Astrocyte (in vitro differentiated cells and primary cell): ENCODE measurements around the gene TMEM132E. TPM values are rescaled to one million over a fixed set of nuclear protein-coding genes. Genes with fewer than 3 reads are reported as not detected.

ENCODE experiments used
- DNase-seq: peaks from one replicate; pipeline ENCODE4 v3.0.0-alpha.2; 2010; ENCODE audit warnings: low read depth
- FAIRE-seq: peaks from 2 replicates; lab custom pipeline; 2011; peaks lifted over from hg19 to GRCh38; lab: Jason Lieb, UNC
- H2AFZ ChIP-seq: 2 replicates; pipeline ENCODE4 v1.6.0; 2012; ENCODE audit warnings: low read depth, low read length, inconsistent platforms
- H3K27ac ChIP-seq: 2 replicates; pipeline ENCODE4 v1.5.1; 2011; ENCODE audit warnings: low read depth, low read length, inconsistent platforms
- H3K27me3 ChIP-seq: 2 replicates; pipeline ENCODE4 v1.6.0; 2011; ENCODE audit warnings: low read length, inconsistent platforms; ENCODE audit not compliant: insufficient read depth
- H3K36me3 ChIP-seq: 2 replicates; pipeline ENCODE4 v1.5.1; 2011; ENCODE audit warnings: low read length, inconsistent platforms; ENCODE audit not compliant: insufficient read depth
- H3K4me1 ChIP-seq: 2 replicates; pipeline ENCODE4 v1.5.1; 2011; ENCODE audit warnings: low read length, inconsistent platforms; ENCODE audit not compliant: insufficient read depth
- H3K4me2 ChIP-seq: 2 replicates; pipeline ENCODE4 v1.6.0; 2012; ENCODE audit warnings: low read length, inconsistent platforms
- H3K4me3 ChIP-seq: 2 replicates; pipeline ENCODE4 v1.5.1; 2011; ENCODE audit warnings: low read depth, mild to moderate bottlenecking, low read length, inconsistent platforms; ENCODE audit not compliant: insufficient read depth
- H3K79me2 ChIP-seq: 2 replicates; pipeline ENCODE4 v1.6.0; 2012; ENCODE audit warnings: mild to moderate bottlenecking, low read length, inconsistent platforms; ENCODE audit not compliant: insufficient read depth
- H3K9ac ChIP-seq: 2 replicates; pipeline ENCODE4 v1.6.0; 2012; ENCODE audit warnings: mild to moderate bottlenecking, low read length, inconsistent platforms
- H3K9me3 ChIP-seq: 2 replicates; pipeline ENCODE4 v1.5.1; 2012; ENCODE audit warnings: low read depth, mild to moderate bottlenecking, low read length, inconsistent platforms; ENCODE audit not compliant: insufficient read depth
- H4K20me1 ChIP-seq: 2 replicates; pipeline ENCODE4 v1.6.0; 2012; ENCODE audit warnings: low read length, inconsistent platforms; ENCODE audit not compliant: insufficient read depth
- H3K27ac Mint-ChIP-seq: one replicate; pipeline ENCODE4 v1.8.0; 2021; ENCODE audit warnings: mild to moderate bottlenecking, mixed read lengths; ENCODE audit not compliant: unreplicated experiment
- H3K27me3 Mint-ChIP-seq: one replicate; pipeline ENCODE4 v1.8.0; 2021; ENCODE audit warnings: low read depth, mixed read lengths; ENCODE audit not compliant: unreplicated experiment
- H3K36me3 Mint-ChIP-seq: one replicate; pipeline ENCODE4 v1.8.0; 2021; ENCODE audit warnings: low read depth, mixed read lengths; ENCODE audit not compliant: unreplicated experiment
- H3K4me1 Mint-ChIP-seq: one replicate; pipeline ENCODE4 v1.8.0; 2021; ENCODE audit warnings: low read depth, mixed read lengths; ENCODE audit not compliant: unreplicated experiment
- H3K4me3 Mint-ChIP-seq: one replicate; pipeline ENCODE4 v1.8.0; 2021; ENCODE audit warnings: mild to moderate bottlenecking, moderate library complexity, mixed read lengths; ENCODE audit not compliant: unreplicated experiment
- H3K9me3 Mint-ChIP-seq: one replicate; pipeline ENCODE4 v1.8.0; 2021; ENCODE audit warnings: mild to moderate bottlenecking, mixed read lengths; ENCODE audit not compliant: unreplicated experiment
- EZH2 ChIP-seq: IDR thresholded peaks from 2 replicates; pipeline ENCODE4 v1.6.1; 2012; ENCODE audit warnings: mild to moderate bottlenecking, low read length, inconsistent platforms; ENCODE audit not compliant: insufficient read depth
- total RNA-seq: library from RNA; stranded (reverse); gene quantifications from 2 replicates; pipeline ENCODE4 v1.2.1, GENCODE V29; 2021
- TF ChIP-seq, protein P1 (sequence below): IDR thresholded peaks from 2 replicates; pipeline ENCODE4 v1.5.1; 2011; ENCODE audit warnings: low read depth, mild to moderate bottlenecking, inconsistent platforms, low read length, moderate library complexity; ENCODE audit not compliant: insufficient read depth

The TMEM132E gene
- total RNA-seq, 1 donor from 2014 or later = 0.18 TPM

DNA sequence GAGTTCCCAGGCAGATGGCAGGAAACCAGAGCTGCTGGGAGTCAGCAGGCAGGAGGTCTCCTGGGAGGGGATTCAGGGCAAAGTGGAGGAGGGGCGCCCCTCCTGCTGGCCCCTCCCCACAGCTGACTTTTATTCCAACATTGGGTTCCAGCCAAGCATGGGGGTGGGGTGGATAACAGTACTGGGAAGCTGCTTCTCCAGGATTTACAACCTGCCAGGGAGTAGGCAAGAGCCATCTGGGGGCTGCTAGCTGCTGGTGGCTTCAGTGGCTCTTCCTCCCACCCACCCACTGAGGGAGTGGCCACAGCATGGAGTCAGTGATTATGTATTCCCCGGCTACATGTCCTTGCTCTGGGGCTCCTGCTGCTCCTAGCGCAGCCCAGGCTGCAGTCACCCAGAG, 36.8 kb downstream of the TMEM132E start:
- Histone ChIP-seq H3K4me1 (no peaks in the 10 kb centered on the region), H3K9me3 (no peaks in the 10 kb centered on the region), H3K79me2 (no peaks in the 10 kb centered on the region), H3K4me3 (no peak overlapping the region), H3K9ac (no peak overlapping the region), H2AFZ (no peak overlapping the region), H3K27me3 (peaks cover 2% of the 10 kb centered on the region), H4K20me1 (no peaks in the 10 kb centered on the region), H3K4me2 (no peak overlapping the region), H3K36me3 (no peaks in the 10 kb centered on the region), H3K27ac (no peak overlapping the region)
- Mint-ChIP-seq H3K36me3 (no peaks in the 10 kb centered on the region), H3K4me3 (no peak overlapping the region), H3K9me3 (no peaks in the 10 kb centered on the region), H3K27me3 (peaks cover 30% of the 10 kb centered on the region), H3K4me1 (peaks cover 13% of the 10 kb centered on the region), H3K27ac (peak overlapping the region; percentile 72)
- FAIRE-seq (no peak), DNase-seq (no peak)
- TF ChIP-seq, protein P1, sequence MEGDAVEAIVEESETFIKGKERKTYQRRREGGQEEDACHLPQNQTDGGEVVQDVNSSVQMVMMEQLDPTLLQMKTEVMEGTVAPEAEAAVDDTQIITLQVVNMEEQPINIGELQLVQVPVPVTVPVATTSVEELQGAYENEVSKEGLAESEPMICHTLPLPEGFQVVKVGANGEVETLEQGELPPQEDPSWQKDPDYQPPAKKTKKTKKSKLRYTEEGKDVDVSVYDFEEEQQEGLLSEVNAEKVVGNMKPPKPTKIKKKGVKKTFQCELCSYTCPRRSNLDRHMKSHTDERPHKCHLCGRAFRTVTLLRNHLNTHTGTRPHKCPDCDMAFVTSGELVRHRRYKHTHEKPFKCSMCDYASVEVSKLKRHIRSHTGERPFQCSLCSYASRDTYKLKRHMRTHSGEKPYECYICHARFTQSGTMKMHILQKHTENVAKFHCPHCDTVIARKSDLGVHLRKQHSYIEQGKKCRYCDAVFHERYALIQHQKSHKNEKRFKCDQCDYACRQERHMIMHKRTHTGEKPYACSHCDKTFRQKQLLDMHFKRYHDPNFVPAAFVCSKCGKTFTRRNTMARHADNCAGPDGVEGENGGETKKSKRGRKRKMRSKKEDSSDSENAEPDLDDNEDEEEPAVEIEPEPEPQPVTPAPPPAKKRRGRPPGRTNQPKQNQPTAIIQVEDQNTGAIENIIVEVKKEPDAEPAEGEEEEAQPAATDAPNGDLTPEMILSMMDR = no peak
- no peak for TF ChIP-seq EZH2

- H3K4me1 Mint-ChIP-seq = peaks cover 13% of the 10 kb centered on the region
- H3K27me3 Mint-ChIP-seq = peaks cover 34% of the 10 kb centered on the region
- FAIRE-seq (no peak), DNase-seq (no peak)
- no peak overlapping the region for H3K9ac ChIP-seq
- H3K79me2 ChIP-seq = no peaks in the 10 kb centered on the region
- H4K20me1 ChIP-seq = no peaks in the 10 kb centered on the region
- H3K36me3 Mint-ChIP-seq = no peaks in the 10 kb centered on the region
- no peaks in the 10 kb centered on the region for H3K36me3 ChIP-seq
- no peaks in the 10 kb centered on the region for H3K9me3 ChIP-seq
- H3K4me1 ChIP-seq = no peaks in the 10 kb centered on the region
- H3K27me3 ChIP-seq = peaks cover 2% of the 10 kb centered on the region
- H3K4me3 ChIP-seq = no peak overlapping the region
- H3K27ac Mint-ChIP-seq = no peak overlapping the region
- H2AFZ ChIP-seq = no peak overlapping the region
- no peak overlapping the region for H3K27ac ChIP-seq
- no peaks in the 10 kb centered on the region for H3K9me3 Mint-ChIP-seq
- no peak overlapping the region for H3K4me3 Mint-ChIP-seq
- TF ChIP-seq EZH2 = no peak
- TF ChIP-seq, protein P1 = no peak
- no peak overlapping the region for H3K4me2 ChIP-seq
Observed at GRCh38 chr17:34617398-34617797, 38.0 kb downstream of the TMEM132E start.

DNA sequence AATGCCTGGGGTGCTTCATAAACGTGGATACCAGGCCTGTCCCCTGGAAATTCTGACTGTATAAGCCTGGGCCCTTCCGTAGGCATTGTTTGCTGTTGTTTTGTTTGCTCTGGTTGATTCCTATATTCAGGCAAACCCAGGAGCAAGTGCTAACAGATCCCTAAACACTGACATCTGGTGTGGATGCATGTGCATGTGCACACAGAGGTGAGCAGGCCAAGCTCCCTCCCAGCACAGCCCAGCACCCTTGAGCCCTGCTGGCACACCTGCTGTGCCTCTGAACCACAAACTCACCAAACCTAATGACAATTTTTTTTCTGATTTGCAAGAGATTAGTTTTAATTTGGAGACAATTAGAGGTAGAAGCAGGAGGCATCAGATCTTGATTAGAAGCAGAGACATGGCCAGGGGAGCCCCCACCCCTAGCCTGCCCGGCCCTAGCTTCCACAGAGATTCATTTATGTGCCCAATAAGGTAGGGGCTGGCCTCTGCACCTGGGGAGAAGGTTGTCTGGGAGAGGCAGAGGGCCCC, 40.4 kb downstream of the TMEM132E start:
- H3K4me1 ChIP-seq = no peaks in the 10 kb centered on the region
- no peak for DNase-seq
- H3K9me3 ChIP-seq = no peaks in the 10 kb centered on the region
- no peaks in the 10 kb centered on the region for H3K9me3 Mint-ChIP-seq
- FAIRE-seq = no peak
- TF ChIP-seq EZH2 = no peak
- TF ChIP-seq, protein P1 = no peak
- H2AFZ ChIP-seq = no peak overlapping the region
- H4K20me1 ChIP-seq = no peaks in the 10 kb centered on the region
- no peak overlapping the region for H3K4me3 ChIP-seq
- H3K4me2 ChIP-seq = no peak overlapping the region
- no peak overlapping the region for H3K9ac ChIP-seq
- H3K36me3 ChIP-seq = no peaks in the 10 kb centered on the region
- H3K27me3 Mint-ChIP-seq = peaks cover 40% of the 10 kb centered on the region
- peaks cover 5% of the 10 kb centered on the region for H3K27me3 ChIP-seq
- no peak overlapping the region for H3K4me3 Mint-ChIP-seq
- peaks cover 16% of the 10 kb centered on the region for H3K4me1 Mint-ChIP-seq
- no peaks in the 10 kb centered on the region for H3K36me3 Mint-ChIP-seq
- no peak overlapping the region for H3K27ac ChIP-seq
- H3K27ac Mint-ChIP-seq = no peak overlapping the region
- no peaks in the 10 kb centered on the region for H3K79me2 ChIP-seq
